Measurements from ENCODE around the gene FOXP1. TPM values are rescaled to one million over a fixed set of nuclear protein-coding genes. Genes with fewer than 3 reads are reported as not detected.

The FOXP1 gene
- total RNA-seq, 1 experiment from 2014 or later, result 2.9 TPM

DNA sequence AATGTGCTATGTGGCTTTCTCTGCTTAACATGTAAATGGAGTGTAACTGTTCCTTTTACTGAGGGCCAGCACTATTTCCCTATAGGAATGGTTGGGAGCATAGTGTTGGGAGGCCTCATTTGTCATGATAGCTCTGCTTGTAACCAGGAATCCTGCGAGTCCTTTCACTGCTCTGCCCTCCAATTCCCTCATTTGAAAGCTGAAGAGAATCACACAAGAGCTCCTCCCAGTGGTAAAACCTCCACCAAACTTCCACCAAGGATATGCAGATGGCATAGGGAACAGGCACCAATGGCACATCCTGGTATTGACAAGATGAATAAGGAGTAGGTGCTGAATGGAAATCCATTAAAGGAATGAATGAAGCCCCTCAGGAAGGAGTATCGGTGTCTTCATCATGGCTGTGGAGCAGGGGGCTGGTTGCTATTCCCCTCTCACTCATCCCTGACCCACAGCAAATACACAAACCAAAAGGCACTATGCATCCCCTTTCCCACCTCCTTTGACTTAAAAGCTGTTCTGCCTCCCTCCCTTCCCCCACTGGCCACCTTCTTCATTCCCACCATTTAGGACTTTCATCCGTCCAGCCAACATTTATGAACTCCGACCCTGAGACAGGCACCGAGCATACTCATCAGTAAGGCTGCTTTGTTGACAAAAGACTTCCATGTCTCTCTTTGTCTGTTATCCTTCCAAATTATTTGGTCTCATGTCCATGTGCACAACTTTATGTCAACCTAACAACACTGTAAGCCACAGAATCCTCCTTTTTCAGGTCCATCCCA, 560.8 kb downstream of the FOXP1 start:
- in situ Hi-C loops (cut with HindIII; ENCODE audit: low pct_unique_long_range_greater_than_20kb, low sequenced_read_pairs), result no loop called here
- POLR2A ChIA-PET, result no interaction called here
- CTCF ChIA-PET, result no interaction called here
- no peak for ATAC-seq
- Histone ChIP-seq H3K4me3 (ENCODE audit: low read depth in 2 of 2, low read length in 2 of 2) (no peak overlapping the region), H3K36me3 (ENCODE audit: control insufficient read depth, insufficient read depth, low read length) (no peaks in the 10 kb centered on the region), H3K4me1 (ENCODE audit: control insufficient read depth, insufficient read depth, low read length) (no peaks in the 10 kb centered on the region), H3K27me3 (ENCODE audit: control insufficient read depth, insufficient read depth, low read length) (no peaks in the 10 kb centered on the region), H3K9me3 (ENCODE audit: control insufficient read depth, insufficient read depth, low read depth, low read length) (no peaks in the 10 kb centered on the region), H3K27ac (ENCODE audit: low read length) (no peak overlapping the region)
- TF ChIP-seq CTCF (IDR thresholded peaks at IDR 0.05), result peak; percentile 17; the same call in 1 of the 2 replicates
- TF ChIP-seq REST (IDR thresholded peaks at IDR 0.05; ENCODE audit: insufficient read depth in 1 of 2, low read depth in 2 of 2, low read length in 1 of 2), result no peak
- BruUV-seq (replicated peaks), result no TSS peak
- intact Hi-C loops (cut with micrococcal nuclease; ENCODE audit: unreplicated experiment), result no loop called here
- DNase-seq (ENCODE audit: low read depth, low spot score), result no peak

DNA sequence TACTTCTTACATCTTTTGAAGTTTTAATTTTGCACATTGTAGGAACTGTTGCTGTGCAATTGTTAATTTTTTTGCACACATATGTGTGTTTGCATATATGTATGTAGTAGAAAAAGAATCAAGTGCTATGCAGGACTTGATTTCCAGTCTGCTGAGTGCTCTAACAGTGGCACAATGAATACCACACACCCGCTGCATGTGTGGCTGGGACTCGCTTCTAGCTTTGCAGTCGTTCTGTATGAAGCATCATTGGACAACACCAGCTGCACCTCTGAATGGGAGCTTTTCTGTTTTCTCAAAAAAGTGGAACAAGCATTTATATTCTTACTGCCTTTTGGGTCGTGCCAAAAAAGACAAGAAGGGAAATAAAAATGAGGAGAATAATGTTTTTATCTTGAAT, 564.7 kb downstream of the FOXP1 start:
- no peaks in the 10 kb centered on the region for H3K36me3 ChIP-seq (ENCODE audit: control insufficient read depth, insufficient read depth, low read length)
- no peak for DNase-seq (ENCODE audit: low read depth, low spot score)
- BruUV-seq (replicated peaks), result no TSS peak
- H3K27me3 ChIP-seq (ENCODE audit: control insufficient read depth, insufficient read depth, low read length), result no peaks in the 10 kb centered on the region
- H3K4me1 ChIP-seq (ENCODE audit: control insufficient read depth, insufficient read depth, low read length), result no peaks in the 10 kb centered on the region
- ChIA-PET POLR2A (no interaction called here), CTCF (no interaction called here)
- TF ChIP-seq POLR2AphosphoS5 (IDR thresholded peaks at IDR 0.05; ENCODE audit: low read depth, low read length) (no peak), CTCF (IDR thresholded peaks at IDR 0.05) (no peak), REST (IDR thresholded peaks at IDR 0.05; ENCODE audit: insufficient read depth in 1 of 2, low read depth in 2 of 2, low read length in 1 of 2) (no peak), SIN3A (IDR thresholded peaks at IDR 0.05; ENCODE audit: borderline replicate concordance, insufficient read depth, low read depth, low read length) (no peak), TCF7L2 (IDR thresholded peaks at IDR 0.05; ENCODE audit: low read depth, low read length) (no peak)
- no peaks in the 10 kb centered on the region for H3K9me3 ChIP-seq (ENCODE audit: control insufficient read depth, insufficient read depth, low read depth, low read length)
- no peak overlapping the region for H3K27ac ChIP-seq (ENCODE audit: low read length)
- no peak for ATAC-seq
- intact Hi-C loops (cut with micrococcal nuclease; ENCODE audit: unreplicated experiment) (no loop called here), in situ Hi-C loops (cut with HindIII; ENCODE audit: low pct_unique_long_range_greater_than_20kb, low sequenced_read_pairs) (no loop called here)
- no peak overlapping the region for H3K4me3 ChIP-seq (ENCODE audit: low read depth in 2 of 2, low read length in 2 of 2)

All from Panc1 (cell line).